ENCODE measurements around the gene QKI.

QKI gene

GRCh38 chr6:163485388-163485851 lies 70.9 kb downstream of the QKI start:
- TF ChIP-seq CTCF (IDR thresholded peaks at IDR 0.05; ENCODE audit: borderline replicate concordance, extremely low read depth, low read length, poor library complexity, severe bottlenecking) (no peak), EZH2 (IDR thresholded peaks at IDR 0.05; ENCODE audit: borderline replicate concordance, low read depth, low read length, severe bottlenecking) (no peak)
- Histone ChIP-seq H3K79me2 (ENCODE audit: insufficient read depth, low read length) (peaks cover 60% of the 10 kb centered on the region), H3K4me3 (ENCODE audit: low read depth in 1 of 2, low read length in 2 of 2) (no peak overlapping the region), H3K9me3 (ENCODE audit: insufficient read depth, low read length, severe bottlenecking) (no peaks in the 10 kb centered on the region), H3K27ac (ENCODE audit: low read length) (no peak overlapping the region), H2AFZ (ENCODE audit: low read depth, low read length) (no peak overlapping the region), H3K9ac (ENCODE audit: low read depth, low read length) (no peak overlapping the region), H3K36me3 (ENCODE audit: insufficient read depth, low read length) (no peaks in the 10 kb centered on the region), H4K20me1 (ENCODE audit: insufficient read depth, low read length) (peaks cover 6% of the 10 kb centered on the region; the same call in 1 of the 2 replicates), H3K27me3 (ENCODE audit: insufficient read depth, low read length, poor library complexity) (no peaks in the 10 kb centered on the region), H3K4me2 (ENCODE audit: insufficient read depth, low read length) (no peak overlapping the region), H3K4me1 (ENCODE audit: insufficient read depth, low read length) (peaks cover 9% of the 10 kb centered on the region)
- no peak for ATAC-seq (ENCODE audit: insufficient read depth, low read depth)
- no peak for DNase-seq

- Histone ChIP-seq H3K4me2 (ENCODE audit: insufficient read depth, low read length) (no peak overlapping the region), H3K79me2 (ENCODE audit: insufficient read depth, low read length) (peaks cover 65% of the 10 kb centered on the region), H3K4me3 (ENCODE audit: low read depth in 1 of 2, low read length in 2 of 2) (no peak overlapping the region), H3K9ac (ENCODE audit: low read depth, low read length) (no peak overlapping the region), H3K27me3 (ENCODE audit: insufficient read depth, low read length, poor library complexity) (no peaks in the 10 kb centered on the region), H2AFZ (ENCODE audit: low read depth, low read length) (no peak overlapping the region), H3K27ac (ENCODE audit: low read length) (no peak overlapping the region), H3K9me3 (ENCODE audit: insufficient read depth, low read length, severe bottlenecking) (no peaks in the 10 kb centered on the region), H3K4me1 (ENCODE audit: insufficient read depth, low read length) (peaks cover 18% of the 10 kb centered on the region), H3K36me3 (ENCODE audit: insufficient read depth, low read length) (no peaks in the 10 kb centered on the region), H4K20me1 (ENCODE audit: insufficient read depth, low read length) (peaks cover 8% of the 10 kb centered on the region; the same call in 1 of the 2 replicates)
- no peak for TF ChIP-seq CTCF (IDR thresholded peaks at IDR 0.05; ENCODE audit: borderline replicate concordance, extremely low read depth, low read length, poor library complexity, severe bottlenecking)
- TF ChIP-seq EZH2 (IDR thresholded peaks at IDR 0.05; ENCODE audit: borderline replicate concordance, low read depth, low read length, severe bottlenecking) = no peak
- ATAC-seq (ENCODE audit: insufficient read depth, low read depth) (no peak), DNase-seq (no peak)
These were observed 72.3 kb downstream of the QKI start for GRCh38 chr6:163486821-163487220.

- Histone ChIP-seq H3K27ac (ENCODE audit: low read length) (no peak overlapping the region), H3K27me3 (ENCODE audit: insufficient read depth, low read length, poor library complexity) (no peaks in the 10 kb centered on the region), H3K9ac (ENCODE audit: low read depth, low read length) (no peak overlapping the region), H3K4me3 (ENCODE audit: low read depth in 1 of 2, low read length in 2 of 2) (no peak overlapping the region), H2AFZ (ENCODE audit: low read depth, low read length) (no peak overlapping the region), H3K4me2 (ENCODE audit: insufficient read depth, low read length) (no peak overlapping the region), H4K20me1 (ENCODE audit: insufficient read depth, low read length) (peaks cover 8% of the 10 kb centered on the region; the same call in 1 of the 2 replicates), H3K9me3 (ENCODE audit: insufficient read depth, low read length, severe bottlenecking) (no peaks in the 10 kb centered on the region), H3K79me2 (ENCODE audit: insufficient read depth, low read length) (peaks cover 66% of the 10 kb centered on the region), H3K4me1 (ENCODE audit: insufficient read depth, low read length) (peaks cover 18% of the 10 kb centered on the region), H3K36me3 (ENCODE audit: insufficient read depth, low read length) (no peaks in the 10 kb centered on the region)
- DNase-seq (no peak), ATAC-seq (ENCODE audit: insufficient read depth, low read depth) (no peak)
- TF ChIP-seq EZH2 (IDR thresholded peaks at IDR 0.05; ENCODE audit: borderline replicate concordance, low read depth, low read length, severe bottlenecking) = no peak
- TF ChIP-seq CTCF (IDR thresholded peaks at IDR 0.05; ENCODE audit: borderline replicate concordance, extremely low read depth, low read length, poor library complexity, severe bottlenecking) = no peak
These were observed 73.1 kb downstream of the QKI start for GRCh38 chr6:163487606-163488005.

- no peak for TF ChIP-seq CTCF (IDR thresholded peaks at IDR 0.05; ENCODE audit: borderline replicate concordance, extremely low read depth, low read length, poor library complexity, severe bottlenecking)
- no peak for TF ChIP-seq EZH2 (IDR thresholded peaks at IDR 0.05; ENCODE audit: borderline replicate concordance, low read depth, low read length, severe bottlenecking)
- H2AFZ ChIP-seq (ENCODE audit: low read depth, low read length) = no peak overlapping the region
- no peak overlapping the region for H3K27ac ChIP-seq (ENCODE audit: low read length)
- DNase-seq (no peak), ATAC-seq (ENCODE audit: insufficient read depth, low read depth) (no peak)
- H3K9me3 ChIP-seq (ENCODE audit: insufficient read depth, low read length, severe bottlenecking) = no peaks in the 10 kb centered on the region
- H3K36me3 ChIP-seq (ENCODE audit: insufficient read depth, low read length) = no peaks in the 10 kb centered on the region
- peaks cover 8% of the 10 kb centered on the region; the same call in 1 of the 2 replicates for H4K20me1 ChIP-seq (ENCODE audit: insufficient read depth, low read length)
- H3K27me3 ChIP-seq (ENCODE audit: insufficient read depth, low read length, poor library complexity) = no peaks in the 10 kb centered on the region
- peaks cover 18% of the 10 kb centered on the region for H3K4me1 ChIP-seq (ENCODE audit: insufficient read depth, low read length)
- H3K79me2 ChIP-seq (ENCODE audit: insufficient read depth, low read length) = peaks cover 71% of the 10 kb centered on the region
- no peak overlapping the region for H3K4me3 ChIP-seq (ENCODE audit: low read depth in 1 of 2, low read length in 2 of 2)
- no peak overlapping the region for H3K9ac ChIP-seq (ENCODE audit: low read depth, low read length)
- H3K4me2 ChIP-seq (ENCODE audit: insufficient read depth, low read length) = no peak overlapping the region
These were observed 75.1 kb downstream of the QKI start for GRCh38 chr6:163489584-163489983.

Measured in DND-41 (cell line).